GM04504 (cell line): ENCODE results near the gene FRMD6.

Source experiments
- DNase-seq: peaks from one replicate; pipeline ENCODE4 v3.0.0-alpha.2; 2012; ENCODE audit warnings: low read depth

Gene FRMD6

GRCh38 chr14:51666826-51667225 is 15.1 kb downstream of the FRMD6 start:
- no peak for DNase-seq

GRCh38 chr14:51668870-51669269 is 17.2 kb downstream of the FRMD6 start:
- no peak for DNase-seq

DNA sequence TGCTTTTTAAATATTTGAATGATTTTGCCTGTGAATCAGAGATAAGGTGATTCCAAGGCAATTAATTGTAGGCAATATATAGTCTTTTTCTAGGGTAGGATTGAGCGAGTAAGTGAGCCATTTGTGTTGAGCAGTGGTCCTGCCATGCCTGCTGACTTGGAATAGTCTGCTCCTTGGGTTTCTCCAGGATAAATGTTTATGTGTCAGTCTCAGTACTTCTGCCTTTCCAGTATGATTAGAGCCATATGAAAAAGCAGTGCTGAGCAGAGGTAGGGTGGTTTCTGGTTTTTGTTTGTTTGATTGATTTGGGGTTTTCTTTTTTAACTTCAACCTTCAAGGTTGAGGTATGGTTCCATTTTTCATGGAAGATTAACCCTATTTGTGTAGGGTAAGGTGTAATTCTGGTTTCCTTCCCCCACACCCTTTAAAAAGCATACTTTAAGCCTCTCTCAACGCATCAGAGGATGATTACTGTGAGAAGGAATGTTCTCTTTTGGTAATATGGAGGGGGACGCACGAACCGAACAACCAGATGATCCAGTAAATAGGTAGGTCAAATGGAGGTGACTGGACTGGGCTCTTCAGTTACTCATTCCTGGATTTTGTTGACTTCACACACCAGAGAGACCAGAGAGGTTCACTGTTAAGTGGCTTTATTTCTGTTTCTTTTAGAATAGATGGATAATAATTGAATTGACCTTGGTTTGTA is 22.7 kb downstream of the FRMD6 start:
- DNase-seq: no peak

DNA sequence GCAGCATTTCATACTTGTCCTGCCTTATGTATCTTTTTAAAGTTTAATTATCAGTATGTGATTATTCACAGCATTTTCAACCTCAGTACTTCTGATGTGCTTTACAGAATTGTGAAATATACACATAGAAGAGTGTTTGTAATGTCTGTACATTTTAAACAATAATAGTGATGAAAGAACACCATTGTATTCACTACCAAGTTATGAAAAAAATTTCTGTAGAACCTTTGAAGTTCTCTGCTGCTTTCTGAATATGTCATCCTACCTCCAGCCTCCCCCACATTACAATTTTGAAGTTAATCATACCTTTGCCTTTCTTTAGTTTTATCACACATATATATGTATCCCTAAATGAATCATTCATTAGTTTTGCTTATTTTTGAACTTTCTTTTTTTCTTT is 24.8 kb downstream of the FRMD6 start:
- no peak for DNase-seq

DNA sequence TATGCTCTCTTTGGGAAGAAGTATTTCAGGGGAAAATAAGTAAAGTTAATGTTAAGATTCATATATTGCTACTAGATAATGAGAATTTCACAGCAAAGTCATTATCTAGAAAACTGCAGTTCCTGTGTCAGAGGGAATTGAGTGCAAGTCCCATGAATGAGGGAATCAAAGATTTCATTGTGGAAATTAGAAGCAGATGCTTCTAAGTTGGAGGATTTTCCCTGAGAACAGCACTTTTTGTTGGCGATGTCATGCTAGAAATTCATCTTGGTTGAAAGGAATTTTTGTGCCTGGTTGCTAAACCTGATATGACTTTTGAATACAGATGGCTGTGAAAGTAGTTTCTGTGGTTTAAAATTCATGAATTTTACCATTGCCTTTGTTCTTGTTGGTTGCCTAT is 25.6 kb downstream of the FRMD6 start:
- no peak for DNase-seq

DNA sequence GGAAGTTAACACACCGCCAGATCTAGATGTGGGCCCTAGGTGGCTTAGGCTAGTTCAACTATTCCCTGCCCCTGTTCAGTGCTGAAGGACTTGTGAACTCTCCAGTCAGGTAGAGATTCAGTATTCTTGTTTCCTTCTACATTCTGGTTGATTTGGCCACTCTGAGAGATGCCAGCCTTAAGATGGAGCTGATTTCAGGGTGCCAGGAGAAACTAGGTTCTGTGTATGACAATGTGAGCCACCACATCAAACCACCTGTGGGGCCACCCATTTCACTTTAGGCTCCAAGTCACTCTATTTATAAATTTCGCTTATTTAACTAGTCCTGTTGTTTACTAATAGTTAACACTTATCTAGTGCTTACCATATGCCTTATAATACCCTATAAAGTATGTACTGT is 26.0 kb downstream of the FRMD6 start:
- no peak for DNase-seq

DNA sequence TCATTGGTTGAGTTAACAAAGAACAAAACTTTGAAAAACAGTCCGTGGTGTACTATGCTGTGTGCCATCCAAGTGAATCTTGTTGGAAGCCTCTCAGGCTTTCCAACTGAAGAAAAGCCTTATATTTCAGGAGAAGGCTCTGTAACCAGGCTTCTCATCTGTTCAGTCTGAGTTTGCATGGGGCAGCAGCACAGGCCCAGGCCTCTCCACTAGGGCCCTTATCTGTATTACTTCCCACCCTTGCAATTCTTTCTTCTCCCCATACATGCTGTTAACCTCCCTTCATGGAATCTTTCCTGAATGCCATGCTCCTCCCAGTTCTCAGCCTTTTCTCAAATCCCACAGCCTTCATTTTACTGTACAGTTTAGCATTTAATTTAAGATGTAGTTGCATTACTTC is 28.3 kb downstream of the FRMD6 start:
- no peak for DNase-seq

- DNase-seq: no peak
These were observed 29.7 kb downstream of the FRMD6 start for GRCh38 chr14:51681411-51681810.

- DNase-seq: no peak
These were observed 30.7 kb downstream of the FRMD6 start for GRCh38 chr14:51682411-51682810.

- no peak for DNase-seq
These were observed 33.0 kb downstream of the FRMD6 start for GRCh38 chr14:51684760-51685159.

DNA sequence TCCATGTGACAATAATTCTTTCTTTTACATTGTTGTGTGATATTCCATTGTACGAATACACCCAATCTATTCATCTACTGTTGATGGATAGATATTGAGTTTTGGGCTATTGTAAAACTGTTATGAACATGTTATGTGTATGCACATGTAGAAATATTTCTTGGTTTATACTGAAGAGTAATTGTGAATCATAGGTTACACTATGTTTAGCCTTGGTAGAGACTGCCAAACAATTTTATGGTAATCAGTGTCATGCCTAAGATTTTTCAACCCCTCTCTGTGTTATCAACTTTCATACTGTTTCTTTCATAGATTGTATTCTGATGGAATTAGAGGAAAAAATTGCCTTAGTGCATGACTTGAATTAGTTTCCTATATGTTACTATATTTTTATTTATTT is 39.5 kb downstream of the FRMD6 start:
- no peak for DNase-seq

GRCh38 chr14:51692646-51693045 is 40.9 kb downstream of the FRMD6 start:
- DNase-seq: no peak

- DNase-seq: no peak
These were observed 46.1 kb downstream of the FRMD6 start for GRCh38 chr14:51697848-51698247.

DNA sequence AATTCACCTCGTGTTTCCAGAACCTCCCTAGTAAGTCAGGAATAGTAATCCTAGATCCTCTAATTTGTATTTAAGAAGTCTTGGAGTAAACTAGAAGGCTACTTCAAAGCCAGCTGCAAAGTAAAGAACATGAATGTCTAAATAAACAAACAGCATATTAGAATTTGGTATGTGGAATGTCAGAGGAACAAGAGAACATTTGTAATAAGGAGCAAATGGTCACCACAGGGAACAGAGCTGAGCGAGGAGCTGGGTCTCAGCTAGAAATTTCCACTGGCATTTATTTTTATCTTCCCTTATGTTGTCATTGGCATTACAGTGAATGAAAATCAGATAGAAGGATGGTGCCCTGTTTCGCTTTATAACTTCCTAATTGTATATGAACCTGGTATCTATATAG is 50.2 kb downstream of the FRMD6 start:
- DNase-seq: no peak

GRCh38 chr14:51703787-51704186 is 52.1 kb downstream of the FRMD6 start:
- no peak for DNase-seq

GRCh38 chr14:51704545-51704944 is 52.8 kb downstream of the FRMD6 start:
- DNase-seq: no peak

GRCh38 chr14:51707327-51707726 is 55.6 kb downstream of the FRMD6 start:
- DNase-seq: no peak

GRCh38 chr14:51711505-51711904 is 59.8 kb downstream of the FRMD6 start:
- no peak for DNase-seq

DNA sequence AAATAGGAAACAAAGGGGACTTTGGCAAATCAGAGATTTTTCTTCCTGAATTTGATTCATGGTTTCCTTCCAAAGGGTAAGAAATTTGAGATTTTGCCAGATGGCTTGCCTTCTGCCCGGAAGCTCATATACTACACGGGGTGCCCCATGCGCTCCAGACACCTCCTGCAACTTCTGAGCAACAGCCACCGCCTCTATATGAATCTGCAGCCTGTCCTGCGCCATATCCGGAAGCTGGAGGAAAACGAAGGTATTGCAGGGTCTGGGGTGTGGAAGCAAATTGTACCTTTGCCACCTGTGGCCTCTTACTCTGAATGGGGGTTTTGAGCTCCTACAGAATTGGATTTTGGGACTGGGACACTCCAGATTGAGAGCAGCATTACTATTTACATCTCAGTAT is 63.5 kb downstream of the FRMD6 start:
- DNase-seq: no peak

DNA sequence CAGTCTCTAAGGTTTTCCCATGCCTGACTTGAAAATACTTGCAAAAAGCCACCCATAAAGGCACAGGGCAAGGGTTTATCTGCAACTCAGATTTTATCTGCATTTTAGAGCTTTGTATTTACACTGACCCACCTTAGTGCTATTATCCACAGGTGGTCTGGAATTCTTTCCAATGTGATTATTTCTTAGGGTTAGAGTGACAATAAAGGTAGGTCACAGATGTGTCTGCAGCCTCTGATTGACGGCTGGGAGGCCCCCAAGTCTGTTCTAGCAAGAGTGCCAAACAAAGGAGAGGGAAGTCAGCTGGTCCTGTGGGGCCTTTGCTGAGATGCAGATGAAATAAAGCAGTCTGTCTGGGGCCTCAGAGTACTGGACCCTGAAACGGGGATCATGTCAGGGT is 64.0 kb downstream of the FRMD6 start:
- DNase-seq: no peak

- DNase-seq: no peak
These were observed 64.9 kb downstream of the FRMD6 start for GRCh38 chr14:51716610-51717009.

GRCh38 chr14:51717766-51718165 is 66.1 kb downstream of the FRMD6 start:
- no peak for DNase-seq

- DNase-seq: no peak
These were observed 68.2 kb downstream of the FRMD6 start for GRCh38 chr14:51719955-51720354.

DNA sequence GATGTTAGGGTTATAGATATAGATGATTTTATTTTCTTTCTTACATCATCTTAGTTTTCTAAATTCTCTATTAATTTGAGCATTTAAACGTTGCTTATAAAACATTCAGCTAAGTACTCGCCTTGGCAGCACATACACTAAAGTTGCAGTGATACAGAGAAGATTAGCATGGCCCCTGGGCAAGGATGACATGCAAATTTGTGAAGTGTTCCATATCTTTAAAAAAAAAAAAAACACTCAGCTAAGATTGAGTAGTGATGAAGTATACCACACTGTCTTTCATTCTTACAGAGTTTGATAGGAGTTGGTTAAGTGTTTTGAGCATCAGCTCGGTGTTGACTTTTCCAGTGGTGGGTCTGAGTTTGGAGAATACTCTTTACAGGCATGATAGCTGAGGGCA is 72.3 kb downstream of the FRMD6 start:
- no peak for DNase-seq

DNA sequence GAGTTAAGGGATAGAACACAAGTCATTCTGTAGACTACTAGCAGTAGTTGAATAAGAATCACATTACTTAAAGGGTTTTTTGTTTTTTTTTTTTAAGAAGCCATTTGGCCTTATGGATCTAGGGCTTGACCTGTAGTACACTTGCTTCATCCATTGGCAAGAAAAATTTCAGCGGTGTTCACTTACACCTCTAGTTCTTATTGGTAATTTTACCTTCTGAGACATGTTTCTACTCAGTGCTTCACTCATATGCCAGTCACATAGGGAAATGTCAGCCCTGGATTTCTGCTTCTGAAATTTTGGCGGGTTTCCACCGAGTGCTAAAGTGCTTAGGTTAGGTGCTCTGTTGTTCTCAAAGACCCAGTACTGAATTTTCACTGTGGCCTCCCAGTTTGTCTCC is 72.9 kb downstream of the FRMD6 start:
- DNase-seq: no peak
